Testis (tissue), 2 donors: Measurements from ENCODE around the gene TMEM253.

Experiments used
- CTCF ChIP-seq, 3 experiments: fragments of 450-650 bp in 2 of 3; fragments of 200-600 bp in 1 of 3; sonication (generic) in 1 of 3; IDR thresholded peaks; one replicate each; pipeline ENCODE4 v1.5.1; 2016 to 2019; ENCODE audit warnings: antibody characterized with exemption in 3 of 3, mild to moderate bottlenecking in 2 of 3, moderate library complexity in 1 of 3
- POLR2A ChIP-seq: fragments of 450-650 bp; IDR thresholded peaks from one replicate; pipeline ENCODE4 v1.6.1; 2017; ENCODE audit warnings: antibody characterized with exemption, mild to moderate bottlenecking, moderate library complexity

- TF ChIP-seq CTCF (IDR thresholded peaks at IDR 0.05) (no peak), POLR2A (no peak)
Measured at GRCh38 chr14:21071225-21072030, 29.4 kb upstream of the TMEM253 start.
